Activated CD8-positive, alpha-beta T cell treated with anti-CD3 and anti-CD28 coated beads, Interleukin-2, amount 10 ng/mL, durations not matched to agents 7 days and 5 days (primary cell): Measurements from ENCODE around the gene ZNHIT3. TPM values are rescaled to one million over a fixed set of nuclear protein-coding genes. Genes with fewer than 3 reads are reported as not detected.

Experiments used
- ATAC-seq: fragments of 150-1000 bp; cut with Tn5 transposase; one replicate; pipeline ENCODE4 v1.10.0; 2021; ENCODE audit warnings: moderate library complexity
- CTCF ChIA-PET: fragments of 350-600 bp; sonication (Branson Sonifier 250); formaldehyde crosslinking; loops from one replicate; lab custom pipeline; 2021; ENCODE audit warnings: antibody characterized with exemption; lab: Charles Lee
- POLR2A ChIA-PET: fragments of 350-600 bp; sonication (Branson Sonifier 250); formaldehyde crosslinking; loops from one replicate; lab custom pipeline; 2021; ENCODE audit warnings: antibody characterized with exemption; lab: Charles Lee
- DNase-seq: peaks from one replicate; pipeline ENCODE4 v3.0.0-alpha.2; 2020
- H3K27ac Mint-ChIP-seq: one replicate; pipeline ENCODE4 v1.8.0; 2021; ENCODE audit warnings: mild to moderate bottlenecking, mixed read lengths
- H3K27me3 Mint-ChIP-seq: one replicate; pipeline ENCODE4 v1.8.0; 2021; ENCODE audit warnings: low read depth, mixed read lengths
- H3K36me3 Mint-ChIP-seq: one replicate; pipeline ENCODE4 v1.8.0; 2021; ENCODE audit warnings: low read depth, mixed read lengths
- H3K4me1 Mint-ChIP-seq: one replicate; pipeline ENCODE4 v1.8.0; 2021; ENCODE audit warnings: low read depth, mixed read lengths
- H3K4me3 Mint-ChIP-seq: one replicate; pipeline ENCODE4 v1.8.0; 2021; ENCODE audit warnings: mild to moderate bottlenecking, mixed read lengths
- H3K9me3 Mint-ChIP-seq: one replicate; pipeline ENCODE4 v1.8.0; 2022; ENCODE audit warnings: mixed read lengths; ENCODE audit not compliant: insufficient read depth
- total RNA-seq, 2 experiments: library from RNA; stranded (reverse); gene quantifications; one replicate each; pipeline ENCODE4 v1.2.3, GENCODE V29; 2021

ZNHIT3 gene
- total RNA-seq, 2 experiments from 2014 or later: 32.2 to 33.7 TPM

DNA sequence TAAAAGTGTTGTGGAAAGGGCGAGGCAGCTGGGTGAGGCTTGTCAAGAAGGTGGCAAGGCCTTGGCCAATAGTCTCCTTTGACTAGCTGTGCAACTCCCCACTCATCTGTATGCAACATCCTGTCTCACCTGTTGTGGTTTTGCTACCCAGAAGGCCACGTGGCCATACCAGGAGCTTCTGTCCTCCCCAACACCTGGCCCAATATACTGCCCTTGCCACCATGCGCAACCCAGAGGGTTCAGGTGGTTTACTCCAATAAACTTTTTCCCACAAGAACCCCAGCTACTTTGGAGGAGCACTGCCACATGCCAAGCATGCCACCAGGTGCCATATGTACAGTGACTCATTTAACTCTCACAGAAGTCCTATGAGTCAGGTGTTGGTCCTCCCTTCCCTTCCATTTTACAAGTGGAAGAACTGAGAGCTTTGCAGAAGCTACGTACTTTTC, 38.0 kb downstream of the ZNHIT3 start:
- Mint-ChIP-seq H3K4me1 (peaks cover 19% of the 10 kb centered on the region), H3K27me3 (no peaks in the 10 kb centered on the region), H3K27ac (peak overlapping the region; percentile 41), H3K36me3 (peaks cover 69% of the 10 kb centered on the region), H3K9me3 (no peaks in the 10 kb centered on the region), H3K4me3 (no peak overlapping the region)
- DNase-seq (no peak), ATAC-seq (no peak)
- ChIA-PET POLR2A (interaction anchor here (0.6 to 1.8 kb wide), 3 partner anchors 11 to 34 kb away, joined by 3 to 14 read pairs (median 5); partner anchors contain the start of genes GGNBP2, MYO19 and PIGW), CTCF (interaction anchor here (0.6 to 3.3 kb wide), 2 partner anchors 10 to 37 kb away, joined by 3 to 10 read pairs; partner anchors contain the start of genes MYO19 and PIGW)

DNA sequence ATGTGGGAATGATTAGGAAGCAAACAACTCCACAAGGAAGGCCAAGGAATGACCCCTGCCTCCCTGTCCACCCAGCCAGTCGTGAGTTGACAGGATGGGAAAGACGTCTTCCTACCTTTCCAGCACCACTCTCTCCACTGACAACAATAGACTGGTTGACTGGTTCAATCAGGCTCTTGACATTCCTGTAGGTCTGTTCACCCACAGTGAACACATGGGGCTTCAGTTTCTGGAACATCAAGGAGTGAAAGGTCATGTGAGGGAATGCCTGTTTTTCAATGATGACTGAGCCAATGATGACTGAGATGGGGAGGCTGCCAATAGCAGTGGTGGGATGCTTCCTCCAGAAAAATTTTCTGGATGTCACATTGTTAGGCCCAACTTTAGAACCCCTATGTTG, 38.6 kb downstream of the ZNHIT3 start:
- Mint-ChIP-seq H3K4me1 (peaks cover 21% of the 10 kb centered on the region), H3K36me3 (peaks cover 67% of the 10 kb centered on the region), H3K4me3 (no peak overlapping the region), H3K27ac (no peak overlapping the region), H3K27me3 (no peaks in the 10 kb centered on the region), H3K9me3 (no peaks in the 10 kb centered on the region)
- POLR2A ChIA-PET: interaction anchor here (0.6 to 1.8 kb wide), 2 partner anchors 10 to 35 kb away, joined by 3 to 14 read pairs; partner anchors contain the start of genes MYO19 and PIGW
- ATAC-seq: no peak
- no peak for DNase-seq
- CTCF ChIA-PET: interaction anchor here (0.6 to 3.3 kb wide), 2 partner anchors 9 to 37 kb away, joined by 3 to 10 read pairs; partner anchors contain the start of genes MYO19 and PIGW

DNA sequence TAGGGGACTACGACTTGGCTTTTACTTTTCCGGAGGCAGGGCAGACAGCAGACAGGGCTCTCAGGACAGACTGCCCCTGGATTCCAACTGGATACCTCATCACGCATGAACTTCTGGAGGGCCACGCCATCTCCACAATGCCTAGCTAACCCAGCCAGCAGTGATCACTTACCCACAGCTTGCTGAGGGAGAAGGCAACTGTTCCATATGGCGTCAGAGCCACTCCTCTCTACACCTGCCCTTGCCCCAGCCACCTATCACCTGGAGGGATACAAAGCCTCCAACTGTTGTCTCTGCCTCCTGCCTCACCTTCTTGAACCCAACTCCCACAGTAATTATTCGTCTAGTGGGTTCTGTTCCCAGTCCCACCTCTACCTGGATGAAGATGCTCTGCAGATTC, 39.4 kb downstream of the ZNHIT3 start:
- DNase-seq (no peak), ATAC-seq (no peak)
- ChIA-PET POLR2A (no interaction called here), CTCF (interaction anchor here (3.3 kb wide), 1 partner anchor 8 kb away, joined by 10 read pairs; the partner anchor contains the start of genes MYO19 and PIGW)
- H3K27me3 Mint-ChIP-seq: no peaks in the 10 kb centered on the region
- no peak overlapping the region for H3K27ac Mint-ChIP-seq
- no peaks in the 10 kb centered on the region for H3K9me3 Mint-ChIP-seq
- no peak overlapping the region for H3K4me3 Mint-ChIP-seq
- peaks cover 60% of the 10 kb centered on the region for H3K36me3 Mint-ChIP-seq
- H3K4me1 Mint-ChIP-seq: peaks cover 21% of the 10 kb centered on the region

DNA sequence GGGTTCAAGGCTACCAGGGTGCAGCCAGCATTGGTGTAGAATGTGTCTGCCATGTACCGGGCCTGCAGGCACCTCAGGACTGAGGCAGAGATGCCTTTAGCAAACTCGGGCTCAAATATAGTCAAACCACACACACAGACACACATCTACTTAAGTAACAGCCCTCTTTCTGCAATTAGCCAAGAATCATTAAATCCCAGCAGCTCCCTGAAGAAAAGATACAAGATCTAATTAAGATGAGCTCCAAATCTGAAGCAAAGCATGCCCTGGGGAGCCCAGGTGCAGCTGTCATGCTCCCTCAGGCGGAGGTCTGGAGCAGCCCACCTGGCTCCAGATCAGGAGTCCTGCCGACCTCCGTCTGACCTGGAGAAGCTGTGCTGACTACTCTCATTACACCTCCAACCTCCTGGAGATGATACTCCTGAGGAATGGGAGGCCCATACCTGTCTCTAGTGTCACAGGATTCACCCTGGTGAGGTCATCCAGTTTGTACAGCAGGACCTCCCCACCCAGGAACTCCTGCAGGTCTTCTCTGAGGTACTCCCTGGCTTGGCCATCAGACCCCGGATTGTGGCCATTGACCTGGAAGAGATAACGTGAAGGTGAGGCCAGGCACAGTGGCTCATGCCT, 41.3 kb downstream of the ZNHIT3 start:
- peaks cover 32% of the 10 kb centered on the region for H3K4me1 Mint-ChIP-seq
- H3K27me3 Mint-ChIP-seq: no peaks in the 10 kb centered on the region
- POLR2A ChIA-PET: no interaction called here
- ATAC-seq (no peak), DNase-seq (no peak)
- H3K4me3 Mint-ChIP-seq: no peak overlapping the region
- no peak overlapping the region for H3K27ac Mint-ChIP-seq
- H3K36me3 Mint-ChIP-seq: peaks cover 63% of the 10 kb centered on the region
- CTCF ChIA-PET: no interaction called here
- no peaks in the 10 kb centered on the region for H3K9me3 Mint-ChIP-seq

DNA sequence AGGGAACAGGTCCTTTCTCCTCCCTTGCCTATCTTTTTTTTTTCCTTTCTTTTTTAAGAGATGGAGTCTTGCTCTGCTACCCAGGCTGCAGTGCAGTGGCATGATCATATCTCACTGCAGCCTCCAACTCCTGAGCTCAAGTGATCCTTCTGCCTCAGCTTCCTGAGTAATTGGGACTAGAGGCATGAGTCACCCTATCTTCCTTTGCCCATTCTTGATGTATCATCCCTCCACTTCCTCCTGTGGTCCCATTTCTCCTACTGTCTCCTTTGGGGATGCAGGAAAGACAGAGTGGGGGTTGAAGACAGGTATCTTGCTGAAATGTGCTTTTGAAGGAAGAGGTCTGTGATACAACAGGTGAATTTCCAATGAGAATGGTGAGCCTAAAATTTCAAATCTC, 42.6 kb downstream of the ZNHIT3 start:
- no peaks in the 10 kb centered on the region for H3K27me3 Mint-ChIP-seq
- H3K36me3 Mint-ChIP-seq: peaks cover 68% of the 10 kb centered on the region
- DNase-seq (no peak), ATAC-seq (no peak)
- H3K4me1 Mint-ChIP-seq: peaks cover 44% of the 10 kb centered on the region
- H3K9me3 Mint-ChIP-seq: no peaks in the 10 kb centered on the region
- ChIA-PET POLR2A (interaction anchor here (1.1 kb wide), 1 partner anchor 12 kb away, joined by 3 read pairs; no protein-coding TSS in a partner anchor), CTCF (no interaction called here)
- H3K4me3 Mint-ChIP-seq: no peak overlapping the region
- H3K27ac Mint-ChIP-seq: no peak overlapping the region

DNA sequence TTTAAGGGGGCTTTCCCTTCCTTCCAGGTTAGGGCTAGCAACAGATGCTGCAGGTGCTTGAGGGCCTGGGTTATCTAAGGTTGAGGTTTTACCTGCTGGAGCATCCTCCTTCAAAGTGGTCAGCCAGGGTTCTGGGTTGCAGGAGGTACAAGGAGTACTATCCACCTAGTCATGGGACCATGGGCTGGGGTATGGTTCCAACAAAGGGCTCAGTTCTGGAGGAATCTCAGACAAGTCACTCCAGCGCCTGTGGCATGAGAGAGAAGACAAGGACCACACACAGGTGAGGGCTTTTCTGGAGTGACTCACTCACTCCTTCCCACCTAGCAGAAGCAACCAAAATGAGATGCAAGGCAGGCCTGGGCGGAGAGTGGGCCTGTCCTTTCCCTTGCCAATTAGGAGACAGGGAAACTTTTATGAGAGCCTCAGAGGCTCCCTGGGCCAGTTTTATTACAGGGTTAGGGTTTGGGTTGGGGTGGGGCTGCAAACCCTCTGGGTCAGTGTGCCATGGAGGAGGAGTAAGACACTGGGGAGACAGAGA, 46.0 kb downstream of the ZNHIT3 start:
- DNase-seq (no peak), ATAC-seq (no peak)
- ChIA-PET CTCF (interaction anchor here (0.7 kb wide), 1 partner anchor 18 kb away, joined by 4 read pairs; no protein-coding TSS in a partner anchor), POLR2A (no interaction called here)
- Mint-ChIP-seq H3K4me1 (peaks cover 48% of the 10 kb centered on the region), H3K9me3 (no peaks in the 10 kb centered on the region), H3K4me3 (peak overlapping the region; percentile 26), H3K27ac (peak overlapping the region; percentile 53), H3K36me3 (peaks cover 56% of the 10 kb centered on the region), H3K27me3 (no peaks in the 10 kb centered on the region)

DNA sequence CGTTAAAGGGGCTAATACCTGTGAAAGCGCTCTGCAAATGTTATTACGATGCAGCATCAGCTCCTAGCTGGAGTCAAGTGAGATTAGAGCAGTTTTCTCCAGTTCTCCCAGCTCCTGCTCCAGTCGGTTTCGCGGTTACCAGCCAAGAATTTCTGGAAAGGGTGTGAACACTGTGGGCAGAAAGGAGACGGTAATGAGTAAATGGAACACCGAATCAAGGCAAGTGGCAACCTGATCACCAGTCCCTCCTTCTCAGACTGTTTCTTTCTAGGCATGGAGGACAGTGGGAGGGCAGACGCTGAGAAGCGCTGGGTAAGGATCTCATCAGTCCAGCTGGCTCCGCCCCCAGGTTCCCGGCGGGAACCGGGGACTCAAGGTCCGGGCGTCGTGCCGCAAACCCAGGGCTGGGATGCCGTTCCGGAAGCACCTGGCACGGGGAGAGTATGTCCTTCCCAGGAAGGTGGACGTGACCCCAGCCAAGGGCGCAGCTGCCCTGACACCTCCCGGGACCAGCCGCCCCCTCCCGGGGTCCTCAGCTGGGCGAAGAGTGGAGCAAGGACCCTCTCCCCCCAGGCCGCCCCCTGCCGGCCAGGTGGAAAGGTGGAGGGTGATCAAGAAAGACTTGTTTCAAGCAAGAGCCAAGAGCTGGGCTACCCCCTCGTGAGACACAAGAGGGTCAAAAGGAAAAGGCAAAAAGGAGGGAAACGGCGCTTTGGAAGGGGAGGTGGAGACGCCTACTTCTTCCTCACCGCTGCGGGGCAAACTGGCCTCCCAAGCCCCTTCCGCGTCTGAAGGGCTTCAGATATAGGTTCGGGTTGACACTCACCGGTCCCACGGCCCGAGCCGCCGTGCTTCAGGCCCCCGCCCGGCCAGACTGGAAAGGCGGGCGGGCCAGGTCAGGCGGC, 47.7 kb downstream of the ZNHIT3 start:
- Mint-ChIP-seq H3K9me3 (no peaks in the 10 kb centered on the region), H3K27me3 (no peaks in the 10 kb centered on the region), H3K27ac (peak overlapping the region; percentile 99), H3K4me1 (peaks cover 51% of the 10 kb centered on the region), H3K36me3 (peaks cover 52% of the 10 kb centered on the region), H3K4me3 (peak overlapping the region; percentile 98)
- POLR2A ChIA-PET: interaction anchor here (0.5 to 4.2 kb wide), 7 partner anchors 10 to 1817 kb away, joined by 3 to 84 read pairs (median 4); partner anchors contain the start of genes GGNBP2, SOCS7 and ZNHIT3
- DNase-seq (peak; percentile 61), ATAC-seq (peak; percentile 37)
- CTCF ChIA-PET: interaction anchor here (1.0 to 3.2 kb wide), 10 partner anchors 10 to 189 kb away, joined by 3 to 35 read pairs (median 5); partner anchors contain the start of gene GGNBP2

DNA sequence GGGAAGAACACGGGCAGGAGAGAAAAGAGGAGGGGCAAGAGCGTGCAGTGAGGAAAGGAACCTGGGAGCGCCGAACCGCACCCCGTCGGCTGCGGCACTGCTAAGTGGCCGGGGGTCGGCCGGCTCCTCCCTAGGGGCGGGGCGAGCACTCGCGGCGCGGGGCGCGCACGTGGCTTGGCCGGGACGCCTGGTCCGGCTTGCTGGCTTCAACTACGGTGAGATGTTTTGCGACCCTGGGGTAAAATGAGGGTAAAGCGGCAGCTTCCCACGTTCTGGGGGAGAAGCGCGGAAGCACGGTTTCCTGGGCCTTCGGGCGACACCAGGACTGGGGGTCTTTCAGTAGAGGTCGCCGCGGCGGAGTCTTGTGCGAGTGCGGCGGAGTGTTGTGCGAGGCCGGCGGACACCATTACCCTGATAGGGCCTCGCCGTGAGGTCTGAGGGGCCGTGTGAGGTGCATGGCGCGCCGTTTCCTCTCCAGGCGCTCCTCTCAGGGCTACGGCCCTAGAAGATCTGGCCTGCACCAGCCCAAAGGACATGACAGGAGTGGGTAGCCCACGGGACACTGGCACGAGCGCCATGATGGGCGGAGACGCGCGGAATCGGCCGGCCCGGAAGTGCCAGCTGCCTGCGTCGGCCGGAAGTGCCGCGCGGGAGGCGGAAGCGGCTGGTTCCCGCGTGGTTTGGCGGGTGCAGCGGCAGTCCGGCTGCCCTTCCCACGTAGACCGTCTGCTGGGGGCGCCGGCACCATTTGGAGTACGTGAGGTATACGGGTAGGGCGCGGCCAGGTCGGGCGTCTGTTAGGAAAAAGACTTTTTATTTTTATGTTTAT, 48.6 kb downstream of the ZNHIT3 start, which contains the start of the genes MYO19 and PIGW:
MYO19 (minus strand) TSS at position 29 of the 829 bp plus-strand sequence. CDS start 2,330 bp downstream, outside the sequence.
PIGW (plus strand) TSS at position 148 of the 829 bp plus-strand sequence. CDS start 2,115 bp downstream, outside the sequence.
- H3K9me3 Mint-ChIP-seq: no peaks in the 10 kb centered on the region
- ATAC-seq (peak; percentile 85), DNase-seq (peak; percentile 89)
- ChIA-PET CTCF (interaction anchor here (1.0 to 3.2 kb wide), 10 partner anchors 10 to 188 kb away, joined by 3 to 35 read pairs (median 5); partner anchors contain the start of gene GGNBP2), POLR2A (interaction anchor here (0.5 to 4.2 kb wide), 9 partner anchors 10 to 1816 kb away, joined by 3 to 84 read pairs (median 5); partner anchors contain the start of genes GGNBP2, MRM1, SOCS7 and ZNHIT3)
- peak within 1 kb of the TSS; percentile 99 for H3K27ac Mint-ChIP-seq
- no peaks in the 10 kb centered on the region for H3K27me3 Mint-ChIP-seq
- peak within 1 kb of the TSS; percentile 98 for H3K4me3 Mint-ChIP-seq
- H3K36me3 Mint-ChIP-seq: peaks cover 50% of the 10 kb centered on the region
- peaks cover 47% of the 10 kb centered on the region for H3K4me1 Mint-ChIP-seq

DNA sequence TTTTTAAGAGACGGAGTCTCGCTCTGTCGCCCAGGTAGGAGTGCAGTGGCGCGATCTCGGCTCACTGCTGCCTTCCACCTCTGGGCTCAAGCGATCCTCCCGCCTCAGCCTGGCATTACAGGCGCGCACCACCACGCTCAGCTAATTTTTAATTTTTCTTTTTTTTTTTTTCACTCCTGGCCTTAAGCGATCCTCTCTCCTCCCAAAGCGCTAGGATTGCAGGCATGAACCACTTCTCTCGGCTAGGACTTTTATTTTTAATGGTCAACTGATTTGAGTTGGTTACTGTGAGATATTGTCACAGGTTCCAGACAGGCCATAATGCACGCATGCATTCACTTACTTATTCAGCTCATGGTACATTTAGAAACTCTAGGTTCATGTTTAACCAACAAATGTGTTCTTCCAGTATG, 49.2 kb downstream of the ZNHIT3 start:
- POLR2A ChIA-PET: interaction anchor here (0.6 to 4.2 kb wide), 10 partner anchors 9 to 922 kb away, joined by 3 to 84 read pairs (median 4); partner anchors contain the start of genes GGNBP2, MRM1 and ZNHIT3
- Mint-ChIP-seq H3K27me3 (no peaks in the 10 kb centered on the region), H3K27ac (peak overlapping the region; percentile 99), H3K4me3 (peak overlapping the region; percentile 98), H3K36me3 (peaks cover 52% of the 10 kb centered on the region), H3K9me3 (no peaks in the 10 kb centered on the region), H3K4me1 (peaks cover 47% of the 10 kb centered on the region)
- CTCF ChIA-PET: interaction anchor here (1.5 to 3.2 kb wide), 2 partner anchors 10 to 35 kb away, joined by 4 to 35 read pairs; partner anchors contain the start of gene GGNBP2
- no peak for DNase-seq
- no peak for ATAC-seq

DNA sequence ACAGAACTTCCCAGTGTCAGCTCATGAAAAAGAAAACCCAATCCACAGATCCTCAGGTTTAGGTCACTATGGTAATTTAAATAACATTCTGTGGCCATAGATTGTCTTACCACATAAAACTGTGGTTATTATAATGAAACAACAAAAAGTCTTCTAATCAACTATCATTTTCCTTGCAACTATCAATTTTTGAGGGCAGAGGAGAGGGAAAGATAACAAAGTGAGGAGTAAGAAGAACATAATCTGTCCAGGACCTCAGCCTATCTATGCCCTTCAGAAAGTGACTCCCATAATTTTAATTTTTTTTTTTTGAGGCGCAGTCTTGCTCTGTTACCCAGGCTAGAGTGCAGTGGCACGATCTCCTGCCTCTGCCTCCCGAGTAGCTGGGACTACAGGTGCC, 54.2 kb downstream of the ZNHIT3 start:
- Mint-ChIP-seq H3K27ac (no peak overlapping the region), H3K9me3 (no peaks in the 10 kb centered on the region), H3K4me1 (peaks cover 30% of the 10 kb centered on the region), H3K36me3 (peaks cover 40% of the 10 kb centered on the region), H3K4me3 (no peak overlapping the region), H3K27me3 (no peaks in the 10 kb centered on the region)
- DNase-seq (no peak), ATAC-seq (no peak)
- ChIA-PET CTCF (no interaction called here), POLR2A (no interaction called here)
